GM21423 (cell line): ENCODE results near the gene RPS6KA3.
"Not testable (repeated sequence)": the region's sequence is repeated elsewhere in the genome, so short reads cannot be mapped to it uniquely, and the experiment has no call there.

Experiments used
- ATAC-seq: cut with Tn5 transposase; IDR thresholded peaks from one replicate; pipeline ENCODE4 v1.9.1; 2021; ENCODE audit warnings: mild to moderate bottlenecking, moderate library complexity; ENCODE audit not compliant: unreplicated experiment

RPS6KA3 gene

DNA sequence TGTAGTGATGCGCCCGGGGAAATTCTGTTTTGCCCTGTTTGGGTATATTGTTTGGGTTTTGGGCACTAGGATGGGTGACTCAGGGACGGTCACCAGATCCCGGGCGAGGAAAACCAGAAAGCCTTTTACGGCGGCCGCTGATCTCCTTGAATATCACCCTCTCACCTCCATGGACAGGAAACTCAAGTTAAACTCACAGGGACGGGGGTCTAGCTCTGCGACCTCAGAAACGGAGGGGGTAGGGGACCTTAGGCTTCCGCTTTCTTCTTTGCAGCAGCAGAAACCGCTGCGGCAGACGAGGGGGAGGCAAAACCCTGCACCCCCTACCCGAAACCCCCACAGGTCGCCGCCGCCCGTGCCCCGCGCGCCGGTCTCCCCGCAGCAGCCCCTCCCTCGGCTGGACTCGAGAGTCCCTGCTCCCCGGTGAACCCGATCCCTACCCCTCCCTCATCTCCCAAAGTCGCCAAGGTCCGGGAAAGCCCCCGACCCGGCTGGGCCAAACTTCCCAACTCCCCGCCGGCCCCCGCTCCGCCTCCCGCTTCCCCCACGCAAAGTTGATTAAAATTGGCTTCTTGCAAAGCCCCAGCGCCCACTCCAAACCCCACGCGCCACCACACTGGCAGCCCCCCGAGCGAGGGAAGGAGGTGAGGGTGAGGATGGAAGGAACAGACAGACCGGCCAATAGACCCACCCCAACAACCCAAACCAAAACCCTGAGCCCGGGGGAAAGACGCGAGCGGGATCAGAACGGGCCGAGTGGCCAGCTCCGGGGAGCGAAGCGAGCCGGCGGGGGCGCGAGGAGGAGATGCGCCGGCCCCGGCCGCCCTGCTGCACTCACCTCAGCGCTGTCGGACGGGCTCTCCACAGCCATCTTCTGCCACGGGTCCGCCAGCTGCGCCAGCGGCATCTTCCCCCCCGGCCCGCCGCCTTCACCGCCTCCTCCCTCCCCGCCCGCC, 705 bp downstream of the RPS6KA3 start:
- peak; percentile 8 for ATAC-seq

DNA sequence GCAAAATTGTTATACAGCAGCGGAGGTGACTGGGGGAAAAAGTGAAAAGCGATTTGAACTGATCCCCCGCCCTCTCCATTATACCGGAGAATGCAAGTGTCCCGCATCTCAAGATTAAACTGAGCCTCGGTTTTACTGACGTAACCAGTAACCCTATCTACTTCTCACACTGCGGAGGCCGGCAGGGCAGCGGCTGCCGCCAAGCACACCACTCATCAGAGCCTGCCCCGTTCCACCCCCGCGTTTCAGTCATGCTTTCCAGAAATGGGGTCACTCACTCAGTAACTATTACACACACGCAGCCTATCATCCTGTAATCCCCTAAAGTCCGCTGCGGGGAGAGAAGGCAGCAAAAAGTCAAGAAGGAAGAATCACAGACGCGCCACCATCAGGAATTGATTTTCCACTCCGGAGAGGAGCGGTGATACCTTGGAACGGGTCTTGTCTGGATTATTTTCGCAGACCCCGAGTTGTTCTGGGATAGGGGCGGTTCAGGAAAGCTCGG, 1.4 kb downstream of the RPS6KA3 start:
- ATAC-seq: peak; percentile 28

DNA sequence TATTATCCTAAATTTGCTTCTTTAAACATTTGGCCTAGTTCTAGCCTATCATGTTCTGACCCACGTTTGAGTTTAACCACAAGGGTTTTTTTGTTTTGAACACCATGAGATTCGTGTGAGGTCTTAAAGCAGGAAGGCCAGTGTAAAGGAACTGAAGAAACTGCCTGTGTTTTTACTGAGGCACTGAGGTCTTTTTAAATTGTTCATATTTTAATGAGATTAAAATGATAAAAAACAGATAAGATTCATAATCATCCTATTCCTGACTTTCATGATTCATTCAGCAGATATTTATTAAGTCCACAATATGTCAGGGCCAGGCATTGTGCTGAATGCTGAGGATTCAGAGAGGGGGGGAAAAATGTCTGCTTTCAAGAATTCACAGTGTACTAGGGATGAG, 3.2 kb downstream of the RPS6KA3 start:
- no peak for ATAC-seq

DNA sequence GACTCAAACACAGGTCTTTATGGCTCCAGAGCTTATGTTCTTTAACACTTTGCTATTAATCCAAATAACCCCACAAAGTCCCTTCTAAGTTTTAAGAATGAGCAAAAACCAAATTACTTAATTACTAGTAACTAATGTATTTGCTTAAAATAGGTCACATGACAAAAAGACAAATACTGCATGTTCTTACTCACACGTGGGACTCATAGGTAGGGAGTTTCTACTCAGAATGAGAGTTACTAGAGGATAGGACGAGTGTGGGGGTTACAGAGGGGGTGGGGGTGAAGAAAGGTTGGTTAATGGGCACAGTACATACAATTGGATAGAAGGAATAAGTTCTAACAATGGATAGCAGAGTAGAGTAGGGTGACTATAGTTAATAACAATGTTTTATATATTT, 5.8 kb downstream of the RPS6KA3 start:
- ATAC-seq: no peak

DNA sequence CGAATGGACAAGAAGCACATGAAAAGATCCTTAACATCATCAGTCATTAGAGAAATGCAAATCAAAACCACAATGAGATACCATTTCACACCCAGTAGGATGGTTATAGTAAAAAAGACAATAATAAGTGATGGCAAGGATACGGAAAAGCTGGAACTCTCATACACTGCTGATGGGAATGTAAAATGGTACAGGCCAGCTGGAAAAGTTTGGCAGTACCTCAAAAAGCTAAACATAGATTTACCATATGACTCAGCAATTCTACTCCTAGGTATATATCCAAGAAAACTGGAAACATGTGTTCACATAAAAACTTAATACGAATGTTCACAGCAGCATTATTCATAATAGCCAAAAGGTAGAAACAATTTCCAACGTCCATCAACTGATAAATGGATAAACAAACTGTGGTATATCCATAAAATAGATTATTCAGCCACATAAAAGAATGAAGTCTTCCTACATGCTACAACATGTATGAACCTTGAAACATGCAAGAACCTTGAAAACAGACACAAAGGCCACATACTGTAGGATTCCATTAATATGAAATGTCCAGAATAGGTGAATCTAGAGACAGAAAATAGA, 11.9 kb downstream of the RPS6KA3 start:
- ATAC-seq: no peak

DNA sequence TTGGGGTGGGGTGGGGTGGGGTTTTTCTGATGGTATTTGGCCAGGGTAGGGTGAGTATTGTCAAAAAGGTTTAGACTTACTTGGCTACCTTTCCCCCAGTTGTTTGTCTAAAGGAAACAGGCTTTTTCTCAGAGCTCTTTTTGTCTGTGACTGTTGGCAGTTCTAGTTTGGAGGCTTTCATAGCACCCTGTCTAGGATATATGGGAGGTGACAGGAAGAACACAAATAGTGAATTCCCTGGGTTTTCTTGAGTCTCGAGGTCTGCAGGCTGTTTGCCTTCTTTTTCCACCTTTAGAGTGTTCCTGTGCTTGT, 13.5 kb downstream of the RPS6KA3 start:
- no peak for ATAC-seq

DNA sequence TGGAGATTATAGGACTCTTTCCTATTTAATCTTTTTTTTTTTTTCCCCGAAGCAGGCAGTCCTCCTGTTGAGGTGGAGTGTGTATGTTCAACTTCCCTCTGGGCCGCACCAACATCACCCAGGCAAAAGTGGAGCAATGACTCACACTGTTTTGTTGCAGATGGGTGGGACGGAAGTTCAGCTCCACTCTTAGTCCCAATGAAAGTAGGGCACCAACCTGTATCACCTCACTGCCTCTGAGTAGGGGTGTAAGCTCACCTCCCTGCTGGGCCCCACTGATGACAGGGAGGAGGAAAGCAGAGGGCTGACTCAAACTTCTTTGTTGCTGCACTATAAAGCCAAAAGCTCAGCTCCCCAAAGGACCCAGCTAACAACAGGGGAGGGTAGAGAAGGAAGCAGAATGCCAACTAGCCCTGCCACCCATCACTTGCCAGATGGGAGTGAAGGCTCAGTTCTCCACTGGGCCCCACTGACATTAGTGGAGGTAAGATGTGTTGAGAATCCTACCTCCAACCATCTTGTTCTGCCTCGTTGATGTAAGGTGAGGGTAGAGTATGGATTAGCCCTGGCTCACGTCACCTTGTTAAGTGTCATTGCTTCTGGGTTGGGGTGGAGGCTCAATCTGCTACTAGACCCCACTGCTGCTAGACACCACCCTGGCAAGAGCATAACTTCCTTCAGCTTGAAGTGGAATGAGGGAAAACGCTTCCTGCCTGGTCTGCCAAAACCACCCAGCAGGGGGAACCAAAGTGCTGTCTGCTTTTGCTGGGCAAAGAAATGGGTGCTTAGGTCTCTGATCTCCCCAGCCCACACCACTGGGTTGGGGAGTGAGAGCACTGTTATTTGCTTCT, 14.1 kb downstream of the RPS6KA3 start:
- ATAC-seq: peak; percentile 55

DNA sequence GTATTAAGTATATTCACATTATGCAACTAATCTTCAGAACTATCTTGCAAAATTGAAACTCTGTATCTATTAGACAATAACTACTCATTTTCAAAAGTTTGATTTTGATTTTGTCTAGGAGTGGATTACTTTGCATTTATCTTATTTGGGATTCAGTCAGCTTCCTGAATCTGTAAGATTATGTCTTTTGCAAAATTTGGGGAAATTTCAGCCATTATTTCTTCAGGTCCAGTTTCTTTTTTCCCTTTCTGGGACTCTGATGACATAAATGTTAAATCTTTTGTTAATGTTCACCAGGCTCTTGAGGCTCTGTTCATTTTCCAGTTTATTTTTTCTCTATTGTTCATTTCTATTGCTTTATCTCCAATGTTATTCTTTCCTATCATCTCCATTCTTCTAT, 15.0 kb downstream of the RPS6KA3 start:
- no peak for ATAC-seq

DNA sequence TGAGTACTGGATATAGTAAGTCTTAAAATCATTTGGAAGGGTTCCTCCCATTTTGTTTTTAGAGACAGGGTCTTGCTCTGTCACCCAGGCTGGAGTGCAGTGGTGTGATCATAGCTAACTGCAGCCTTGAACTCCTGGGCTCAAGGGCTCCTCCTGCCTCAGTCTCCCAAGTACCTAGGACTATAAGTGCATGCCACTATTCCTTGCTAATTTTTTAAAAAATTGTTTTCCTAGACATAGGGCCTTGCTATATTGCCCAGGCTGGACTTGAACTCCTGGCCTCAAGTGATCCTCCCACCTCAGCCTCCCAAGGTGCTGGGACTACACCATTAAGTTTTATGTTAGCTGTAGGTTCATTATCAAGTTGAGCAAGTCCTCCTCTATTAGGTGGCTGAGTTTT, 16.6 kb downstream of the RPS6KA3 start:
- not testable (repeated sequence) for ATAC-seq

DNA sequence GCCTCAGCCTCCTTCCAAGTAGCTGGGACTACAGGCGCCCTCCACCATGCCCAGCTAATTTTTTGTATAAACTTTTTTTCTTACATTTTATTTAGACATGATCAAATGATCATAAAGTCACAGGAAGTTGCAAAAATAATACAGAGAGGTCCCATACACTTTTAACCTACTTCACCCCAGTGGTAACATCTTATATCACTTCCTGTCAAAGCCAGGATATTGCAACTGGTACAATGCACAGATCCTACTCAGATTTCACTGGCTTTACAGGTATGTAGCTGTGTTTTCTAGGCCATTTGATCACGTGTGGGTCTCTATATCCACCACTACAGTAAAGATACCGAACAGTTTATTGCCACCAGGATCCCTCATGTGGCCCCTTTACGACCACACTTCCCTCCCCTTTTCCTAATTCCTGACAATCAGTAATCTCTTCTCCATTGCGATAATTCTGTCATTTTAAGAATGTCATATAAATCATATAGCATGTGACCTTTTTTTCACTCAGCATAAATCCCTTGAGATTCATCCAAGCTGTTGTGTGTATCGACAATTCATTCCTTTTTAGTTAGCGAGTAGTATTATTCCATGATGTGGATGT, 18.0 kb downstream of the RPS6KA3 start:
- ATAC-seq: no peak

DNA sequence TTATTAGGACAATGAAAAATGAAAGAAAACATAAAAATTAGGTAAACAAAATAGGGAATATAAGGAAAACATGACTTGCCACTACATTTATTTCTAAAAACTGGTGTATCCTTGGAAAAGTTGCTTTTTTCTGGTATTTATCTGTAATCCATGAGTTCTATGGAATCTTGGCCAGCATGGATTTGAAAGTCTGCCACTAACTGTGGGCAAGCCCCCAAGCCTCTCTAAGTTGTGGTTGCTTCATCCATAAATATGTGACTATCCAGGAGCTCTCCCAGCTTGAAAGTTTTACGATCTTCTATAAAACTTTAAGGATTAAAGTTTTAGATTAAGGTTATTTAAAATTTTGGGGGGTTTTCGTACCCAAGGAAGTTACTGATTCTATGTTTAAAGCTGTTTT, 21.8 kb downstream of the RPS6KA3 start:
- no peak for ATAC-seq

DNA sequence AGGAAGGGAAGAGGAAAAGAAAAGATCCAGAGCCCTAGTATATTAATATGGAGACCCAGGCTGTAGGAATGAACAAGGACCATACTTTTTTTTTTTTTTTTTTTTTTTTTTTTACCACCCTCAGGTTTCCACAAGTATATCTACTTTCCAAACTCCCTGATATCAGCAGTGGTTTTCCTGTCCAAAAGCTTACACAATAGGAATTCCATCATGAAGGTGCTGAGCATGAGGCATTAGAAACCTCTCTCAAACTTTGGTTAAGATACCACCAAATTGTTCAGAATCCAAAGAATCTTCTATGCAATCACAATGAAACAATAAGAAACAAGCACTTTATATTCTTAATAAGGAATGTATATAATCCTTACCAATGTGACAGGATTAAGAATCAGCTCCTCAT, 26.5 kb downstream of the RPS6KA3 start:
- no peak for ATAC-seq

DNA sequence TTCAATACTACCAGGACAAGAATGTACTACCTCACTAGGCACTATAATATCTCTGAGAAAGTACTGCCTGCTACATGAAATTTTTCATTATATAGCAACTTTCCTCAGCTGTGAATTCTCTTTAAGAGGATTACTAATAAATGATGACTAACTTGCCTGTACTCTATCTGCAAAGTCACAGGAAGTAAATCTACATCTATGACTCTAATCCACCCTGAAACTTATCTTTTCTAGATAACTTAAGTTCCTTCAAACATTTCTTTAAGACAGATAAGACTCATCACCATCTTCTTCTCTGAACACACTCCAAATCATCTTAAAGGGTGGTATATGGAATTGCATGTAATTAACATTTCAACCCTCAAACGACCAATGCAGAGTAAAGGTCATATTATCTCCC, 28.8 kb downstream of the RPS6KA3 start:
- ATAC-seq: no peak

DNA sequence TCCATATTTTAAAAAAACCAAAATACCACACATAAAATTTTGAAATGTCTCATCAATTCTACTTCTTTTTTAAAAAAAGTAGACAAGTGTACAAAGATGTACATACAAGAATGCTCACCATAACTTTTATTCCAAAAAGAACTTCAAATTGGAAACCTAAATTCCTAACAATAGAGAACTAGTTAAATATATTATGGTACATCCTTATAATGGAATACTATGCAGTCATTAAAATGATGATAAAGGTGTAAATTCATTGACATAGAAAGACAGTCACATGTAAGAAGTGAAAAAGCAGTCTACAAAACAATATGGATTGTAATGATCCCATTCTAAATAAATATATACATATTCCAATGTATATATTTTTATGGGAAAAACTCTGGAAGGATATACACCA, 31.0 kb downstream of the RPS6KA3 start:
- ATAC-seq: no peak

DNA sequence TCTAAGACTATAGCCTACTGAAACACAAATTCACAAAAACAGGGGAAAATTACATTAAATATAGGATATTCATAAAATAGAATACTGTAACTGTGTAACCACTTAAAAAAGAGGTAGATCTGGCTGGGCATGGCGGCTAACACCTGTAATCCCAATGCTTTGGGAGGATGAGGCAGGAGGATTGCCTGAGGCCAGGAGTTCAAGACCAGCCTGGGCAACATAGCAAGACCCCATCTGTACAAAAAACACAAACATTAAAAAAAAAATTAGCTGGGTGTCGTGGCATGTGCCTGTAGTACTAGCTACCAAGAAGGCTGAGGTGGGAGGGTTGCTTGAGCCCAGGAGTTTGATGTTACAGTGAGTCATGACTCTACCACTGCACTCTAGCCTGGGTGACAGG, 33.4 kb downstream of the RPS6KA3 start:
- no peak for ATAC-seq

DNA sequence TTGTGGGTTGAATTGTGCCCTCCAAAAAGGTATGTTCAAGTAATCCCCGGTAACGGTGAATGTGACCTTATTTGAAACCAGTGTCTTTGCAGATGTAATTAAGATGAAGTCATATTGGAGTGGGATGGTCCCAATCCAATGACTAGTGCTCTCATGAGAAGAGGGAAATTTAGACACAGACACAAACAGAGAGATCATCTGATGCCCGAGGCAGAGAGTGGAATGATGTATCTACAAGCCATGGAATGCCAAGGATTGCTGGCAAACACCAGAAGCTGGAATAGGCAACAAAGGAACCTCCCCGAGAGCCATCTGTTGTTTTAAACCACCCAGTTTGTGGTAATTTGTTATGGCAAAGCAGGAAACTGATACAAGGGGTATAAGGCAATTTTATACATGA, 35.1 kb downstream of the RPS6KA3 start:
- ATAC-seq: no peak

DNA sequence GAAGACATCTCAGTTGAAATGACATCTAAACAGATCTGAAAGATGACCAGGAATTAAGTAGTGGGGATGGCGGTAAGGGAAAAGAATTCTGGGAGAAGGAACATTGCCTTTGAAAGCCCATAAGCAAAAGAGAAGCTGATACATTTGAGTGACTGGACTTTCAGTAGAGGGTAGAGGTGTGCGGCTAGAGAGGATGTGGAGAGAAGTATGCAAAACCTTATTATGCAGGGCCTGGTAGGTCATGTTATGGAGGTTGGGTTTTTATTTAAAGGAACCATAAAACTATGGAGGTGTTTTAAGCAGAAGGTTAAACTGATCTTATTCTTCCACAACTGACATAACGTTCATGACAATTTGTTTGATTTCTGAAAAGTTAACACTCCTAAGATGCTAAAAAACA, 36.3 kb downstream of the RPS6KA3 start:
- no peak for ATAC-seq

DNA sequence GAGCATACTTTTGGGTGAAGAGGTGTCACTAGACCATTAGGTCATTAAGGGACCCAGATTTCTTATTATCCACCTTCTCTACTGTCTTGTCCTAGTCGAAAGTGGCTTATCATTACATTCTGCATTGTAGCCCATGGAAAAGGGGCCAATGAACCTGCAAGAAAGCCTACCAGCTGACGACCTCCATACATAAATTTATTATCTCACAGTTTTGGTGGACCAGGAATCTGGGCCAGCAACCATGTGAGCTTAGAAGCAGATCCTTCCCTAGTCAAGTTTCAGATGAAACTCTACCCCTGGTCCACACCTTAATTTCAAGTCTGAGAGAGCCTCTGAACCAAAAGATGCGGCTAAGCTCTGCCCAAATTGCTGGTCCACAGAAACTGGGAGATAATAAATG, 37.6 kb downstream of the RPS6KA3 start:
- no peak for ATAC-seq

DNA sequence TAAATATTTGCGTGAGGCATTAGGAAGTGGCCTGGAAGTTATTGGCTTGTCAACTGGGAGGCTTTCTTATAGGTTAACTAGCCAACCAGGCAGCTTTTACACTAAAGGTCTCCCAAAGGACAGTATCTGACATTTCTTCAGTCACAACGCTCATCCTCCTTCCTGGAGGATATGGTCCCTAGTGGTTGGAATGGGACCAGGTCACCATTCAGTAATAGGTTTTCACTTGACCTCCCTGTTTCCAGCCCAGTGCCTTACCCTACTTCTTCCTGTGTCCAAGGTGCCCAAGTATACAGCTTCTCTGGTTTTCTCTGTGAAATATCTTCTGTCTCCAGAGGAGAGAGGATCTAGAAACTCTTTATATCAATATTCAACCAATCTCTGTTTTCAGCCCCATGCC, 38.5 kb downstream of the RPS6KA3 start:
- ATAC-seq: no peak

DNA sequence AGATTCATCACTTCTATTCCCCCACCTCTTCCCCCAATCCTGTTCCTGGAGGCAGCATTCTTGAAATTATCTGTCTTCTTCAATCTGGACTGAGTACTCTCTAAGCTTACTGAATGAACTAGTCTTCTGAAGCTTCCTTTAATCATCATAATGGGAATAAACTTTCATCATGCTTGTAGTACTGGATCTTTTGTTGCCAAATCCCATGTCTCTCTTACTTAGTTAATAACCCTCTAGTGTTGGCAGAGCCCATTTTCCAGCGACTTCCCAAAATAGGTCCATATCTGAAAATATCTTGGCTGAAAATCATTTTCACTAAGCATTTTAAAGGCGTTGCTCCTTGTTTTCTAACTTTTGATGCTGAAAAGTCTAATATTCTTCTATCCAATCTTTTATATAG, 39.6 kb downstream of the RPS6KA3 start:
- ATAC-seq: no peak

DNA sequence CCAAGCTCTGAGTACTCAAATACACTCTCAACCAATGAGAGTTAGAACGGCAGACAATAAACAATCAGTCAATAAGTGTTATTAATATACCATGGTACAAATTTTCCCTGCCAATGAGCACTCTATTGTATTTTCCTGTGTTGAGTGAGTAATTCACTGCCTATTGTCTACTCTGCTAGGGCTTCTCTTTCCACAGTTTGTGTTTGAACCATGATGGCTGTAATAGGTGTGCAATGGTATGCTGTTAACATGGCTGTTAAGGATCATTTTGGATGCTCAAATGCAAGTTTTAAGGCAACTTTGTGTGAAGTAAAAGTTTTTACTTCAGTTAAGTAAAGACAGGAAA, 41.2 kb downstream of the RPS6KA3 start:
- ATAC-seq: no peak
